Kasumi-1 (cell line): Measurements from ENCODE around the gene NOP14.
"Not testable (repeated sequence)": the region's sequence is repeated elsewhere in the genome, so short reads cannot be mapped to it uniquely, and the experiment has no call there.

Experiments
- DNase-seq, 2 experiments: peaks; one replicate each; lab custom pipeline; 2025; lab: John Stamatoyannopoulos, UW

NOP14 gene

GRCh38 chr4:2961811-2962441, 1.3 kb downstream of the NOP14 start:
- peak; percentile 51 to 78 for DNase-seq

GRCh38 chr4:2961421-2961810, 1.8 kb downstream of the NOP14 start:
- peak; percentile 33 to 78 for DNase-seq

GRCh38 chr4:2960450-2960849, 2.8 kb downstream of the NOP14 start:
- not testable (repeated sequence) for DNase-seq

GRCh38 chr4:2958446-2958845, 4.8 kb downstream of the NOP14 start:
- no peak for DNase-seq

- DNase-seq: not testable (repeated sequence)
These were observed 7.8 kb downstream of the NOP14 start for GRCh38 chr4:2955186-2956044.

- DNase-seq: no peak
These were observed 8.6 kb downstream of the NOP14 start for GRCh38 chr4:2954358-2955185.

GRCh38 chr4:2953496-2953895, 9.7 kb downstream of the NOP14 start:
- DNase-seq: no peak

GRCh38 chr4:2950221-2950989, 12.8 kb downstream of the NOP14 start:
- no peak for DNase-seq

- DNase-seq: no peak
These were observed 13.5 kb downstream of the NOP14 start for GRCh38 chr4:2949782-2950125.

- DNase-seq: peak; percentile 35 to 67
These were observed 14.1 kb downstream of the NOP14 start for GRCh38 chr4:2948895-2949781.

GRCh38 chr4:2947926-2948325, 15.3 kb downstream of the NOP14 start:
- DNase-seq: no peak

GRCh38 chr4:2946812-2947600, 16.2 kb downstream of the NOP14 start:
- DNase-seq: no peak

- DNase-seq: not testable (repeated sequence)
These were observed 17.3 kb downstream of the NOP14 start for GRCh38 chr4:2945619-2946604.

GRCh38 chr4:2944586-2945526, 18.4 kb downstream of the NOP14 start:
- DNase-seq: no peak

GRCh38 chr4:2944091-2944482, 19.1 kb downstream of the NOP14 start:
- no peak for DNase-seq

GRCh38 chr4:2943364-2944090, 19.7 kb downstream of the NOP14 start:
- no peak for DNase-seq
